Measurements from ENCODE around the gene ZC3H12D.

GRCh38 chr6:149484733-149485700, at the start of gene ZC3H12D:
- TF ChIP-seq CTCF (IDR thresholded peaks at IDR 0.05; ENCODE audit: low read depth, low read length, poor library complexity, severe bottlenecking) (peak; percentile 52), EZH2phosphoT487 (IDR thresholded peaks at IDR 0.05; ENCODE audit: borderline replicate concordance, low read length) (no peak)

All from DOHH2 (cell line).